HepG2 (cell line): ENCODE results near the gene VTN. TPM values are rescaled to one million over a fixed set of nuclear protein-coding genes. Genes with fewer than 3 reads are reported as not detected.

Experiments
- ELF1 ChIP-seq: sonication (generic); formaldehyde crosslinking; IDR thresholded peaks from 2 replicates; pipeline ENCODE4 v1.4.0; 2020; ENCODE audit warnings: missing genetic modification reagents
- FOXA3 ChIP-seq: IDR thresholded peaks from 2 replicates; pipeline ENCODE4 v1.6.1; 2016; ENCODE audit warnings: missing genetic modification reagents, missing compliant biosample characterization
- GLI4 ChIP-seq: sonication (generic); formaldehyde crosslinking; IDR thresholded peaks from 2 replicates; pipeline ENCODE4 v1.5.1; 2020; ENCODE audit warnings: missing genetic modification reagents, mild to moderate bottlenecking, moderate library complexity, borderline replicate concordance
- HNRNPLL ChIP-seq: fragments of 200-400 bp; formaldehyde crosslinking; IDR thresholded peaks from 2 replicates; pipeline ENCODE4 v1.6.1; 2017; ENCODE audit warnings: mild to moderate bottlenecking, low read depth, low read length; ENCODE audit not compliant: poor library complexity, severe bottlenecking
- IRF2 ChIP-seq: IDR thresholded peaks from 2 replicates; pipeline ENCODE4 v1.6.1; 2018; ENCODE audit warnings: missing genetic modification reagents, missing compliant biosample characterization
- LCORL ChIP-seq, 2 experiments: fragments of 450-650 bp in 1 of 2; sonication (generic) in 1 of 2; formaldehyde crosslinking in 1 of 2; IDR thresholded peaks; 2 replicates each; pipeline versions ENCODE4 v1.5.0 to v1.6.1; 2017 to 2020; ENCODE audit warnings: antibody characterized with exemption in 1 of 2, missing genetic modification reagents in 1 of 2
- NBN ChIP-seq: fragments of 450-650 bp; conservative IDR thresholded peaks from 2 replicates; pipeline ENCODE4 v1.6.1; 2017
- NFYB ChIP-seq: sonication (generic); formaldehyde crosslinking; IDR thresholded peaks from 2 replicates; pipeline ENCODE4 v1.4.0; 2020; ENCODE audit warnings: missing genetic modification reagents
- POLR2AphosphoS2 ChIP-seq: IDR thresholded peaks from 2 replicates; pipeline ENCODE4 v1.6.1; 2011; ENCODE audit warnings: low read depth, low read length, improper control_type of control experiment
- SMARCE1 ChIP-seq: fragments of 450-650 bp; IDR thresholded peaks from 2 replicates; pipeline ENCODE4 v1.6.1; 2017; ENCODE audit warnings: borderline replicate concordance
- SNRNP70 ChIP-seq: fragments of 200-400 bp; formaldehyde crosslinking; IDR thresholded peaks from 2 replicates; pipeline ENCODE4 v1.6.1; 2017; ENCODE audit warnings: mild to moderate bottlenecking, low read depth, low read length, moderate library complexity
- SP5 ChIP-seq: IDR thresholded peaks from 2 replicates; pipeline ENCODE4 v1.6.1; 2016; ENCODE audit warnings: low read depth, borderline replicate concordance
- SSRP1 ChIP-seq: IDR thresholded peaks from 2 replicates; pipeline ENCODE4 v1.6.1; 2016; ENCODE audit warnings: control low read depth
- YEATS4 ChIP-seq: sonication (generic); formaldehyde crosslinking; IDR thresholded peaks from 2 replicates; pipeline ENCODE4 v1.4.0; 2020; ENCODE audit warnings: missing genetic modification reagents, borderline replicate concordance
- ZFP90 ChIP-seq: sonication (generic); formaldehyde crosslinking; IDR thresholded peaks from 2 replicates; pipeline ENCODE4 v1.8.0; 2022; ENCODE audit warnings: missing genetic modification reagents, mild to moderate bottlenecking, inconsistent platforms, borderline replicate concordance
- ZNF17 ChIP-seq: sonication (generic); formaldehyde crosslinking; IDR thresholded peaks from 2 replicates; pipeline ENCODE4 v1.5.0; 2020; ENCODE audit warnings: mild to moderate bottlenecking, missing genetic modification reagents
- ZNF326 ChIP-seq: sonication (generic); formaldehyde crosslinking; IDR thresholded peaks from 2 replicates; pipeline ENCODE4 v1.4.0; 2020; ENCODE audit warnings: missing genetic modification reagents, borderline replicate concordance
- ZNF331 ChIP-seq: sonication (generic); formaldehyde crosslinking; IDR thresholded peaks from 2 replicates; pipeline ENCODE4 v1.4.0; 2020; ENCODE audit warnings: missing genetic modification reagents
- ZNF354B ChIP-seq: sonication (generic); formaldehyde crosslinking; IDR thresholded peaks from 2 replicates; pipeline ENCODE4 v1.8.0; 2022; ENCODE audit warnings: mild to moderate bottlenecking, missing genetic modification reagents
- ZNF367 ChIP-seq: sonication (generic); formaldehyde crosslinking; IDR thresholded peaks from 2 replicates; pipeline ENCODE4 v1.4.0; 2020; ENCODE audit warnings: missing genetic modification reagents, borderline replicate concordance
- ZNF430 ChIP-seq: sonication (generic); formaldehyde crosslinking; IDR thresholded peaks from 2 replicates; pipeline ENCODE4 v1.9.0; 2021; ENCODE audit warnings: mild to moderate bottlenecking, missing genetic modification reagents
- ZNF451 ChIP-seq: sonication (generic); formaldehyde crosslinking; IDR thresholded peaks from 2 replicates; pipeline ENCODE4 v1.5.0; 2020; ENCODE audit warnings: mild to moderate bottlenecking, missing genetic modification reagents
- ZNF598 ChIP-seq: sonication (generic); formaldehyde crosslinking; IDR thresholded peaks from 2 replicates; pipeline ENCODE4 v1.5.1; 2020; ENCODE audit warnings: mild to moderate bottlenecking, missing genetic modification reagents, borderline replicate concordance
- polyA plus RNA-seq, 8 experiments: library from polyadenylated mRNA; depleted of rRNA in 3 of 8; stranded (reverse) in 7 of 8; unstranded in 1 of 8; fragments of >200 nt; fragmentation: Illumina TruSeq in 4 of 8; extraction: Trizol in 4 of 8; gene quantifications; 2 replicates each; pipeline versions ENCODE4 v1.2.1 to v1.2.3, GENCODE V29; 2011 to 2016; ENCODE audit warnings: low read depth in 4 of 8, missing spikeins in 1 of 8, mixed read lengths in 1 of 8; ENCODE audit not compliant: insufficient read depth in 1 of 8
- total RNA-seq, 5 experiments: library from RNA; depleted of rRNA; stranded (reverse); fragments of >200 nt; fragmentation: Illumina TruSeq; extraction: Trizol; gene quantifications; 2 replicates each; pipeline ENCODE4 v1.2.3, GENCODE V29; 2016; ENCODE audit warnings: low read depth in 1 of 5
- TF ChIP-seq, protein P1 (sequence below): sonication (generic); formaldehyde crosslinking; IDR thresholded peaks from 2 replicates; pipeline ENCODE4 v1.4.0; 2020; ENCODE audit warnings: missing genetic modification reagents, borderline replicate concordance
- TF ChIP-seq, protein P2 (sequence below): sonication (generic); formaldehyde crosslinking; IDR thresholded peaks from 2 replicates; pipeline ENCODE4 v1.9.0; 2021; ENCODE audit warnings: missing genetic modification reagents, mild to moderate bottlenecking, borderline replicate concordance
- TF ChIP-seq, protein P3 (sequence below): sonication (generic); formaldehyde crosslinking; conservative IDR thresholded peaks from 2 replicates; pipeline ENCODE4 v1.5.0; 2020; ENCODE audit warnings: missing genetic modification reagents

VTN gene
- total and polyA plus RNA-seq, 2 of the 13 experiments (the other 11 are each of a cell fraction or from before 2014, with no cell fraction given), result 108 to 131 TPM

DNA sequence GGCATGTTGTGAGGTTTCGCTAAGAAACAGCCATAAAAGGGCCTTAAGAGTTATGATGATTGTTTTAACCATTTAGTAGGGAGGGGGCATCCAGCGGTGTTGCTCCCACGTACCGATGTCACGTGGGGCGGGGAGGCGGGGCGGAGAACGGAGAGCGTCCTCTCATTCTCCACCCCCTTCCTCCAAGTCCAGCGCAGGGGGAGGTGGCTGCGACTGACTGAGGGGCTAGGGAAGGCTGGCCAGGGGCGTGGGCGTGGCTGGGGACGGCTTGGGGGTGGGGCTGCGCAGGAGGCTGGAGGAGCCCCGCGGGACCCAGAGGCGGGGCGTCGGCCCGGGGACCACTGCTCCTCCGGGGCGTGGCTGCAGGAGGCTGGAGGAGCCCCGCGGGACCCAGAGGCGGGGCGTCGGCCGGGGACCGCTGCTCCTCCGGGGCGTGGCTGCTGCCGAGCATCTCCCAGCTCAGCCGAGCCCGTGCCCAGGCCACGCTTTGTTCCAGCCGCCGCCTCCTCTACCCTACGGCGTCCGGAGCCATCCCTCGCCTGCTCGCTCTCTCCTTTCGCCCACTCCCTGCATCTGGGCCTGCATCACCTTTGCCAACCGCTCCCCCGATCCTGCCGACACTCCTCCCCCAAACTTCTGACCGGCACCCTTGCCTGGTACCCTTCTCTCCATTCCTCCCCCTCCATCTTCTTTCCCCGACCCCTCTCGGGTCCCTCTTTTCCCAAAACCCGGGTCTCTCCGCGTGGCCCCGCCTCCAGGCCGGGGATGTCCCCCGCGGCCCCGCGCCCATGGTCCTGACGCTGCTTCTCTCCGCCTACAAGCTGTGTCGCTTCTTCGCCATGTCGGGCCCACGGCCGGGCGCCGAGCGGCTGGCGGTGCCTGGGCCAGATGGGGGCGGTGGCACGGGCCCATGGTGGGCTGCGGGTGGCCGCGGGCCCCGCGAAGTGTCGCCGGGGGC, 1.4 kb upstream of the VTN start, which contains the start of gene SARM1 (continued):
- TF ChIP-seq SP5 (CRISPR knock-in tag) (peak; percentile 78), ZNF451 (CRISPR knock-in tag) (no peak), ZNF430 (CRISPR knock-in tag) (no peak), SSRP1 (CRISPR knock-in tag) (no peak; the same call in 1 of the 2 replicates), ZNF326 (CRISPR knock-in tag) (no peak), LCORL (IDR thresholded peaks at IDR 0.05) (no peak), LCORL (CRISPR knock-in tag; IDR thresholded peaks at IDR 0.05) (0 out of 2 replicates have a peak, but pooled peaks have one; percentile 33), ZNF17 (CRISPR knock-in tag) (no peak), NFYB (no peak), ZFP90 (CRISPR knock-in tag) (no peak), HNRNPLL (peak; percentile 72), ZNF354B (CRISPR knock-in tag) (no peak), ZNF598 (CRISPR knock-in tag) (no peak), SNRNP70 (no peak), POLR2AphosphoS2 (no peak), ZNF367 (CRISPR knock-in tag) (no peak), ELF1 (CRISPR knock-in tag) (no peak), FOXA3 (CRISPR knock-in tag) (no peak), NBN (no peak), YEATS4 (CRISPR knock-in tag) (0 out of 2 replicates have a peak, but pooled peaks have one; percentile 35), IRF2 (CRISPR knock-in tag) (0 out of 2 replicates have a peak, but pooled peaks have one; percentile 11), GLI4 (CRISPR knock-in tag) (no peak), ZNF331 (CRISPR knock-in tag) (no peak), SMARCE1 (no peak)
- TF ChIP-seq, protein P1, sequence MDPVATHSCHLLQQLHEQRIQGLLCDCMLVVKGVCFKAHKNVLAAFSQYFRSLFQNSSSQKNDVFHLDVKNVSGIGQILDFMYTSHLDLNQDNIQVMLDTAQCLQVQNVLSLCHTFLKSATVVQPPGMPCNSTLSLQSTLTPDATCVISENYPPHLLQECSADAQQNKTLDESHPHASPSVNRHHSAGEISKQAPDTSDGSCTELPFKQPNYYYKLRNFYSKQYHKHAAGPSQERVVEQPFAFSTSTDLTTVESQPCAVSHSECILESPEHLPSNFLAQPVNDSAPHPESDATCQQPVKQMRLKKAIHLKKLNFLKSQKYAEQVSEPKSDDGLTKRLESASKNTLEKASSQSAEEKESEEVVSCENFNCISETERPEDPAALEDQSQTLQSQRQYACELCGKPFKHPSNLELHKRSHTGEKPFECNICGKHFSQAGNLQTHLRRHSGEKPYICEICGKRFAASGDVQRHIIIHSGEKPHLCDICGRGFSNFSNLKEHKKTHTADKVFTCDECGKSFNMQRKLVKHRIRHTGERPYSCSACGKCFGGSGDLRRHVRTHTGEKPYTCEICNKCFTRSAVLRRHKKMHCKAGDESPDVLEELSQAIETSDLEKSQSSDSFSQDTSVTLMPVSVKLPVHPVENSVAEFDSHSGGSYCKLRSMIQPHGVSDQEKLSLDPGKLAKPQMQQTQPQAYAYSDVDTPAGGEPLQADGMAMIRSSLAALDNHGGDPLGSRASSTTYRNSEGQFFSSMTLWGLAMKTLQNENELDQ (CRISPR knock-in tag), result no peak
- TF ChIP-seq, protein P2, sequence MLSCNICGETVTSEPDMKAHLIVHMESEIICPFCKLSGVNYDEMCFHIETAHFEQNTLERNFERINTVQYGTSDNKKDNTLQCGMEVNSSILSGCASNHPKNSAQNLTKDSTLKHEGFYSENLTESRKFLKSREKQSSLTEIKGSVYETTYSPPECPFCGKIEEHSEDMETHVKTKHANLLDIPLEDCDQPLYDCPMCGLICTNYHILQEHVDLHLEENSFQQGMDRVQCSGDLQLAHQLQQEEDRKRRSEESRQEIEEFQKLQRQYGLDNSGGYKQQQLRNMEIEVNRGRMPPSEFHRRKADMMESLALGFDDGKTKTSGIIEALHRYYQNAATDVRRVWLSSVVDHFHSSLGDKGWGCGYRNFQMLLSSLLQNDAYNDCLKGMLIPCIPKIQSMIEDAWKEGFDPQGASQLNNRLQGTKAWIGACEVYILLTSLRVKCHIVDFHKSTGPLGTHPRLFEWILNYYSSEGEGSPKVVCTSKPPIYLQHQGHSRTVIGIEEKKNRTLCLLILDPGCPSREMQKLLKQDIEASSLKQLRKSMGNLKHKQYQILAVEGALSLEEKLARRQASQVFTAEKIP (CRISPR knock-in tag), result no peak
- TF ChIP-seq, protein P3, sequence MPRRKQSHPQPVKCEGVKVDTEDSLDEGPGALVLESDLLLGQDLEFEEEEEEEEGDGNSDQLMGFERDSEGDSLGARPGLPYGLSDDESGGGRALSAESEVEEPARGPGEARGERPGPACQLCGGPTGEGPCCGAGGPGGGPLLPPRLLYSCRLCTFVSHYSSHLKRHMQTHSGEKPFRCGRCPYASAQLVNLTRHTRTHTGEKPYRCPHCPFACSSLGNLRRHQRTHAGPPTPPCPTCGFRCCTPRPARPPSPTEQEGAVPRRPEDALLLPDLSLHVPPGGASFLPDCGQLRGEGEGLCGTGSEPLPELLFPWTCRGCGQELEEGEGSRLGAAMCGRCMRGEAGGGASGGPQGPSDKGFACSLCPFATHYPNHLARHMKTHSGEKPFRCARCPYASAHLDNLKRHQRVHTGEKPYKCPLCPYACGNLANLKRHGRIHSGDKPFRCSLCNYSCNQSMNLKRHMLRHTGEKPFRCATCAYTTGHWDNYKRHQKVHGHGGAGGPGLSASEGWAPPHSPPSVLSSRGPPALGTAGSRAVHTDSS (CRISPR knock-in tag), result no peak
